GM23248 (cell line): ENCODE results near the gene HMCN1.

Source experiments
- EZH2 ChIP-seq: fragments of 200-600 bp; sonication (generic); IDR thresholded peaks from 2 replicates; pipeline ENCODE4 v1.6.1; 2018; ENCODE audit warnings: antibody characterized with exemption, mild to moderate bottlenecking; ENCODE audit not compliant: insufficient read depth, poor library complexity, severe bottlenecking
- EZH2phosphoT487 ChIP-seq: fragments of 200-600 bp; sonication (generic); IDR thresholded peaks from 2 replicates; pipeline ENCODE4 v1.6.1; 2018; ENCODE audit warnings: antibody characterized with exemption, moderate library complexity, mild to moderate bottlenecking, low read depth; ENCODE audit not compliant: insufficient read depth

GRCh38 chr1:185864889-185865517 lies 130.8 kb downstream of the HMCN1 start:
- no peak for TF ChIP-seq EZH2phosphoT487
- TF ChIP-seq EZH2: no peak
